Nephron progenitor cell (in vitro differentiated cells): ENCODE measurements around the gene PRSS50.

ENCODE experiments used
- DNase-seq: peaks from one replicate; pipeline ENCODE4 v3.0.0; 2021
- H3K27ac Mint-ChIP-seq: 2 replicates; pipeline ENCODE4 v1.8.0; 2021; ENCODE audit warnings: mild to moderate bottlenecking, moderate library complexity, mixed read lengths
- H3K27me3 Mint-ChIP-seq: 2 replicates; pipeline ENCODE4 v1.8.0; 2021; ENCODE audit warnings: mild to moderate bottlenecking, low read depth, mixed read lengths; ENCODE audit not compliant: poor library complexity
- H3K36me3 Mint-ChIP-seq: 2 replicates; pipeline ENCODE4 v1.8.0; 2021; ENCODE audit warnings: low read depth, mixed read lengths
- H3K4me1 Mint-ChIP-seq: 2 replicates; pipeline ENCODE4 v1.8.0; 2021; ENCODE audit warnings: mixed read lengths
- H3K4me3 Mint-ChIP-seq: 2 replicates; pipeline ENCODE4 v1.8.0; 2021; ENCODE audit warnings: mild to moderate bottlenecking, moderate library complexity, mixed read lengths
- H3K9me3 Mint-ChIP-seq: 2 replicates; pipeline ENCODE4 v1.8.0; 2021; ENCODE audit warnings: mild to moderate bottlenecking, moderate library complexity, mixed read lengths
- CTCF ChIP-seq: fragments of 200-600 bp; sonication (generic); IDR thresholded peaks from 2 replicates; pipeline ENCODE4 v1.5.0; 2021; ENCODE audit warnings: antibody characterized with exemption

Gene PRSS50

GRCh38 chr3:46711305-46711704 is 6.4 kb downstream of the PRSS50 start:
- TF ChIP-seq CTCF, result no peak
- H3K36me3 Mint-ChIP-seq, result no peaks in the 10 kb centered on the region
- H3K4me1 Mint-ChIP-seq, result peaks cover 35% of the 10 kb centered on the region
- no peaks in the 10 kb centered on the region for H3K9me3 Mint-ChIP-seq
- H3K4me3 Mint-ChIP-seq, result no peak overlapping the region
- peak overlapping the region; percentile 41 for H3K27ac Mint-ChIP-seq
- H3K27me3 Mint-ChIP-seq, result peaks cover 8% of the 10 kb centered on the region
- no peak for DNase-seq

GRCh38 chr3:46710671-46711295 is 6.9 kb downstream of the PRSS50 start:
- peak overlapping the region; percentile 41 for H3K27ac Mint-ChIP-seq

GRCh38 chr3:46710229-46710628 is 7.4 kb downstream of the PRSS50 start:
- Mint-ChIP-seq H3K4me1 (peaks cover 42% of the 10 kb centered on the region), H3K9me3 (no peaks in the 10 kb centered on the region), H3K27ac (no peak overlapping the region), H3K4me3 (no peak overlapping the region), H3K36me3 (no peaks in the 10 kb centered on the region), H3K27me3 (peaks cover 3% of the 10 kb centered on the region)
- TF ChIP-seq CTCF, result no peak
- no peak for DNase-seq

More at GRCh38 chr3:46710671-46711295, 6.9 kb downstream of the PRSS50 start:
- Mint-ChIP-seq H3K4me1 (peaks cover 41% of the 10 kb centered on the region), H3K36me3 (no peaks in the 10 kb centered on the region), H3K27me3 (peaks cover 6% of the 10 kb centered on the region), H3K4me3 (no peak overlapping the region), H3K9me3 (no peaks in the 10 kb centered on the region)
- DNase-seq, result no peak
- TF ChIP-seq CTCF, result no peak

- Mint-ChIP-seq H3K27ac (no peak overlapping the region), H3K27me3 (peaks cover 3% of the 10 kb centered on the region), H3K9me3 (no peaks in the 10 kb centered on the region), H3K36me3 (no peaks in the 10 kb centered on the region), H3K4me3 (no peak overlapping the region), H3K4me1 (peaks cover 38% of the 10 kb centered on the region)
- no peak for TF ChIP-seq CTCF
- no peak for DNase-seq
Measured at GRCh38 chr3:46709721-46710120, 7.9 kb downstream of the PRSS50 start.

GRCh38 chr3:46709157-46709654 is 8.5 kb downstream of the PRSS50 start:
- peaks cover 37% of the 10 kb centered on the region for H3K4me1 Mint-ChIP-seq
- H3K27me3 Mint-ChIP-seq, result peaks cover 3% of the 10 kb centered on the region
- H3K36me3 Mint-ChIP-seq, result no peaks in the 10 kb centered on the region
- H3K4me3 Mint-ChIP-seq, result no peak overlapping the region
- no peak for TF ChIP-seq CTCF
- H3K9me3 Mint-ChIP-seq, result no peaks in the 10 kb centered on the region
- DNase-seq, result no peak
- H3K27ac Mint-ChIP-seq, result no peak overlapping the region
